ENCODE measurements around the gene GPX3. TPM values are rescaled to one million over a fixed set of nuclear protein-coding genes. Genes with fewer than 3 reads are reported as not detected.

GPX3 gene
- total and polyA plus RNA-seq, 2 donors (not counting 3 experiments of a cell fraction or from before 2014, with no cell fraction given), result 5.1 to 17.1 TPM

GRCh38 chr5:151008906-151009305 is 11.5 kb upstream of the GPX3 start:
- ChIA-PET POLR2A (no interaction called here), CTCF (interaction anchor here (1.1 to 2.2 kb wide), 2 partner anchors 11 to 107 kb away, joined by 3 to 10 read pairs; partner anchors contain the start of gene GPX3)
- Histone ChIP-seq H3K9ac (replicated peaks; ENCODE audit: extremely low read depth, insufficient read depth, low read length) (no peak overlapping the region), H4K20me1 (replicated peaks; ENCODE audit: control insufficient read depth, extremely low read depth, insufficient read depth, low read length) (no peaks in the 10 kb centered on the region), H3K4me3 (replicated peaks in 1 of 3; ENCODE audit: insufficient read depth in 1 of 3, low read depth in 1 of 3, low read length in 3 of 3) (no peak overlapping the region), H3K9me1 (replicated peaks; ENCODE audit: control insufficient read depth, extremely low read depth, insufficient read depth, low read length) (no peaks in the 10 kb centered on the region), H3K9me3 (replicated peaks; ENCODE audit: control insufficient read depth, insufficient read depth, low read length) (no peaks in the 10 kb centered on the region), H3K79me2 (ENCODE audit: control insufficient read depth, insufficient read depth, low read length) (no peaks in the 10 kb centered on the region), H3K27ac (ENCODE audit: insufficient read depth, low read depth, low read length) (no peak overlapping the region), H2AFZ (ENCODE audit: low read depth, low read length) (no peak overlapping the region), H3K4me2 (ENCODE audit: insufficient read depth, low read length) (no peak overlapping the region), H3K36me3 (ENCODE audit: control insufficient read depth in 2 of 2, extremely low read depth in 1 of 2, insufficient read depth in 2 of 2, low read length in 2 of 2) (no peaks in the 10 kb centered on the region), H3K27me3 (ENCODE audit: control insufficient read depth in 2 of 2, insufficient read depth in 2 of 2, low read length in 2 of 2) (peaks cover 0 to 8% of the 10 kb centered on the region in 2 experiments), H3K4me1 (ENCODE audit: control insufficient read depth, extremely low read depth, insufficient read depth, low read length) (no peaks in the 10 kb centered on the region)
- FAIRE-seq, result no peak
- DNase-seq (ENCODE audit: low read depth, low spot score), result no peak
- dilution Hi-C loops (cut with MboI; ENCODE audit: extremely low pct_ligation_motif_present, low sequenced_read_pairs), result no loop called here
- BruUV-seq (replicated peaks), result no TSS peak
- intact Hi-C loops (cut with micrococcal nuclease), result no loop called here
- TF ChIP-seq JUN (IDR thresholded peaks at IDR 0.05; ENCODE audit: borderline replicate concordance, insufficient read depth, insufficient read length, low read depth) (no peak), POLR2AphosphoS5 (IDR thresholded peaks at IDR 0.05; ENCODE audit: insufficient read depth, low read depth, low read length) (no peak), GATA2 (IDR thresholded peaks at IDR 0.05; ENCODE audit: insufficient read depth, insufficient read length, low read depth, low read length) (no peak), POLR2A (IDR thresholded peaks at IDR 0.05; ENCODE audit: low read depth, low read length) (no peak), EZH2 (IDR thresholded peaks at IDR 0.05; ENCODE audit: borderline replicate concordance, low read depth, low read length, severe bottlenecking) (no peak)

GRCh38 chr5:151012862-151013261 is 7.5 kb upstream of the GPX3 start:
- no peaks in the 10 kb centered on the region for H3K36me3 ChIP-seq (ENCODE audit: control insufficient read depth in 2 of 2, extremely low read depth in 1 of 2, insufficient read depth in 2 of 2, low read length in 2 of 2)
- no peak overlapping the region for H3K9ac ChIP-seq (replicated peaks; ENCODE audit: extremely low read depth, insufficient read depth, low read length)
- no TSS peak for BruUV-seq (replicated peaks)
- no peaks in the 10 kb centered on the region for H3K9me3 ChIP-seq (replicated peaks; ENCODE audit: control insufficient read depth, insufficient read depth, low read length)
- no peaks in the 10 kb centered on the region for H3K79me2 ChIP-seq (ENCODE audit: control insufficient read depth, insufficient read depth, low read length)
- H3K4me3 ChIP-seq (replicated peaks in 1 of 3; ENCODE audit: insufficient read depth in 1 of 3, low read depth in 1 of 3, low read length in 3 of 3), result no peak overlapping the region
- ChIA-PET POLR2A (no interaction called here), CTCF (interaction anchor here (0.9 to 4.6 kb wide), 5 partner anchors 11 to 103 kb away, joined by 3 to 28 read pairs (median 5); no protein-coding TSS in a partner anchor)
- H3K9me1 ChIP-seq (replicated peaks; ENCODE audit: control insufficient read depth, extremely low read depth, insufficient read depth, low read length), result no peaks in the 10 kb centered on the region
- dilution Hi-C loops (cut with MboI; ENCODE audit: extremely low pct_ligation_motif_present, low sequenced_read_pairs) (no loop called here), intact Hi-C loops (cut with micrococcal nuclease) (no loop called here)
- TF ChIP-seq FOS (IDR thresholded peaks at IDR 0.05; ENCODE audit: borderline replicate concordance, insufficient read depth, low read length) (no peak), JUN (IDR thresholded peaks at IDR 0.05; ENCODE audit: borderline replicate concordance, insufficient read depth, insufficient read length, low read depth) (no peak), POLR2AphosphoS5 (IDR thresholded peaks at IDR 0.05; ENCODE audit: insufficient read depth, low read depth, low read length) (no peak), EZH2 (IDR thresholded peaks at IDR 0.05; ENCODE audit: borderline replicate concordance, low read depth, low read length, severe bottlenecking) (no peak), POLR2A (IDR thresholded peaks at IDR 0.05; ENCODE audit: low read depth, low read length) (no peak), MYC (IDR thresholded peaks at IDR 0.05; ENCODE audit: low read depth, low read length) (no peak), MAX (IDR thresholded peaks at IDR 0.05; ENCODE audit: insufficient read depth, insufficient read length) (no peak)
- FAIRE-seq (no peak), DNase-seq (ENCODE audit: low read depth, low spot score) (no peak)
- peaks cover 3 to 7% of the 10 kb centered on the region in 2 experiments for H3K27me3 ChIP-seq (ENCODE audit: control insufficient read depth in 2 of 2, insufficient read depth in 2 of 2, low read length in 2 of 2)
- no peak overlapping the region for H2AFZ ChIP-seq (ENCODE audit: low read depth, low read length)
- no peaks in the 10 kb centered on the region for H3K4me1 ChIP-seq (ENCODE audit: control insufficient read depth, extremely low read depth, insufficient read depth, low read length)
- no peak overlapping the region for H3K27ac ChIP-seq (ENCODE audit: insufficient read depth, low read depth, low read length)
- H4K20me1 ChIP-seq (replicated peaks; ENCODE audit: control insufficient read depth, extremely low read depth, insufficient read depth, low read length), result no peaks in the 10 kb centered on the region
- H3K4me2 ChIP-seq (ENCODE audit: insufficient read depth, low read length), result no peak overlapping the region

Measured in endothelial cell of umbilical vein (primary cell).